HCT116 (cell line): ENCODE results near the gene MMP25. TPM values are rescaled to one million over a fixed set of nuclear protein-coding genes. Genes with fewer than 3 reads are reported as not detected.

Experiments used
- ATAC-seq: fragments of 200-7000 bp; cut with Tn5 transposase; 2 replicates; pipeline ENCODE4 v1.9.1; 2020; ENCODE audit warnings: mild to moderate bottlenecking, moderate library complexity
- BruUV-seq: library from RNA; stranded (reverse); fragments of 400-500 nt; replicated peaks from 2 replicates; lab custom pipeline; 2021; lab: Mats Ljungman, UMichigan
- CTCF ChIA-PET: fragments of 300-600 bp; sonication (Branson Sonifier 250); formaldehyde crosslinking; loops from one replicate; lab custom pipeline; 2021; ENCODE audit warnings: antibody characterized with exemption; lab: Charles Lee
- POLR2A ChIA-PET: fragments of 300-600, 350-600 bp; sonication (Branson Sonifier 250); formaldehyde crosslinking; loops from one replicate; lab custom pipeline; 2021; ENCODE audit warnings: antibody characterized with exemption; lab: Charles Lee
- RAD21 ChIA-PET, 2 experiments: fragments of 300-600 bp; sonication (Branson Sonifier 250); formaldehyde crosslinking; loops; one replicate each; lab custom pipeline; 2023; ENCODE audit warnings: low total read pairs in 2 of 2; ENCODE audit not compliant: uncharacterized antibody in 2 of 2, unreplicated experiment in 2 of 2, low non-redundant PET in 1 of 2; lab: Charles Lee
- DNase-seq: peaks from one replicate; pipeline ENCODE4 v3.0.0-alpha.2; 2010; ENCODE audit warnings: low read depth, low spot score
- H2AFZ ChIP-seq: fragments of 200-600 bp; shearing (Covaris generic), sonication (generic); 2 replicates; pipeline ENCODE4 v1.6.1; 2017; ENCODE audit warnings: low read depth, mixed run types, mixed read lengths, antibody characterized with exemption, low read length; ENCODE audit not compliant: poor library complexity, severe bottlenecking
- H3K27ac ChIP-seq: 2 replicates; pipeline ENCODE4 v1.5.1; 2012; ENCODE audit warnings: low read depth, low read length
- H3K27me3 ChIP-seq: fragments of 200-600 bp; sonication (generic); 2 replicates; pipeline ENCODE4 v1.6.1; 2016; ENCODE audit warnings: mixed run types, low read length, mixed read lengths; ENCODE audit not compliant: insufficient read depth
- H3K36me3 ChIP-seq, 2 experiments: fragments of 200-500 bp in 1 of 2; fragments of 200-600 bp in 1 of 2; sonication (Bioruptor generic) in 1 of 2; sonication (generic) in 1 of 2; 2 replicates each; pipeline versions ENCODE4 v1.5.1 to v1.6.1; 2014 to 2016; ENCODE audit warnings: low read length in 2 of 2, inconsistent platforms in 1 of 2, mixed read lengths in 1 of 2, mixed run types in 1 of 2; ENCODE audit not compliant: insufficient read depth in 2 of 2, control insufficient read depth in 1 of 2
- H3K4me1 ChIP-seq, 2 experiments: fragments of 200-600 bp in 1 of 2; sonication (generic) in 1 of 2; 2 replicates each; pipeline versions ENCODE4 v1.5.1 to v1.6.1; 2012 to 2017; ENCODE audit warnings: low read length in 2 of 2, inconsistent platforms in 1 of 2, mild to moderate bottlenecking in 1 of 2, mixed read lengths in 1 of 2, mixed run types in 1 of 2, moderate library complexity in 1 of 2; ENCODE audit not compliant: insufficient read depth in 2 of 2, control insufficient read depth in 1 of 2
- H3K4me2 ChIP-seq: fragments of 200-600 bp; sonication (generic); 2 replicates; pipeline ENCODE4 v1.6.1; 2017; ENCODE audit warnings: mixed run types, low read length, mixed read lengths
- H3K4me3 ChIP-seq, 2 experiments: fragments of 200-600 bp in 1 of 2; sonication (generic) in 1 of 2; replicated peaks in 1 of 2; 2 replicates each; pipeline ENCODE4 v1.5.1; 2011 to 2016; ENCODE audit warnings: low read length in 2 of 2, control low read depth in 1 of 2, low read depth in 1 of 2, mild to moderate bottlenecking in 1 of 2, mixed read lengths in 1 of 2, mixed run types in 1 of 2
- H3K79me2 ChIP-seq: fragments of 200-600 bp; sonication (generic); 2 replicates; pipeline ENCODE4 v1.6.1; 2017; ENCODE audit warnings: mild to moderate bottlenecking, mixed run types, low read length, moderate library complexity, mixed read lengths; ENCODE audit not compliant: insufficient read depth
- H3K9ac ChIP-seq: fragments of 200-600 bp; sonication (generic); 2 replicates; pipeline ENCODE4 v1.6.1; 2016; ENCODE audit warnings: low read length, mixed read lengths
- H3K9me2 ChIP-seq: fragments of 200-600 bp; sonication (generic), shearing (Covaris generic); 2 replicates; pipeline ENCODE4 v1.6.1; 2017; ENCODE audit warnings: mixed run types, mild to moderate bottlenecking, moderate library complexity; ENCODE audit not compliant: insufficient read depth
- H3K9me3 ChIP-seq, 2 experiments: fragments of 200-500 bp in 1 of 2; fragments of 200-600 bp in 1 of 2; sonication (Bioruptor generic) in 1 of 2; sonication (generic) in 1 of 2; 2 replicates each; pipeline ENCODE4 v1.6.1; 2014 to 2017; ENCODE audit warnings: low read length in 2 of 2, mixed read lengths in 2 of 2, inconsistent platforms in 1 of 2, low read depth in 1 of 2, mild to moderate bottlenecking in 1 of 2, mixed run types in 1 of 2, moderate library complexity in 1 of 2; ENCODE audit not compliant: control insufficient read depth in 1 of 2, insufficient read depth in 1 of 2
- H4K20me1 ChIP-seq: fragments of 200-600 bp; sonication (generic), shearing (Covaris generic); 2 replicates; pipeline ENCODE4 v1.6.1; 2017; ENCODE audit warnings: mixed run types, mild to moderate bottlenecking, moderate library complexity; ENCODE audit not compliant: insufficient read depth
- CTCF ChIP-seq, 3 experiments: fragments of 200-600 bp in 1 of 3; sonication (generic) in 1 of 3; IDR thresholded peaks in 2 of 3; conservative IDR thresholded peaks in 1 of 3; 2 replicates each; pipeline ENCODE4 v1.5.1; 2012 to 2017; ENCODE audit warnings: low read depth in 2 of 3, low read length in 2 of 3, antibody characterized with exemption in 1 of 3, borderline replicate concordance in 1 of 3, control low read depth in 1 of 3, mild to moderate bottlenecking in 1 of 3, mixed read lengths in 1 of 3, mixed run types in 1 of 3, moderate library complexity in 1 of 3; ENCODE audit not compliant: insufficient read depth in 1 of 3
- EGR1 ChIP-seq: IDR thresholded peaks from 2 replicates; pipeline ENCODE4 v1.6.1; 2012; ENCODE audit warnings: low read depth
- MAX ChIP-seq: IDR thresholded peaks from 2 replicates; pipeline ENCODE4 v1.6.1; 2012
- POLR2AphosphoS5 ChIP-seq: IDR thresholded peaks from 2 replicates; pipeline ENCODE4 v1.6.1; 2011; ENCODE audit warnings: mild to moderate bottlenecking, low read depth, low read length, moderate library complexity
- YY1 ChIP-seq: IDR thresholded peaks from 2 replicates; pipeline ENCODE4 v1.6.1; 2011; ENCODE audit warnings: low read length, low read depth, moderate library complexity, mild to moderate bottlenecking; ENCODE audit not compliant: insufficient replicate concordance; ENCODE audit errors: extremely low read depth
- intact Hi-C: fragments of 100-400 bp; cut with micrococcal nuclease; formaldehyde crosslinking; loops from 2 replicates; pipeline ENCODE4 v1.10.0; 2022
- total RNA-seq: library from RNA; stranded (reverse); gene quantifications from one replicate; pipeline ENCODE4 v1.2.1, GENCODE V29; 2021; ENCODE audit not compliant: unreplicated experiment

The MMP25 gene
- total RNA-seq, 1 experiment from 2014 or later, result 2.5 TPM

- TF ChIP-seq CTCF (IDR thresholded peaks at IDR 0.05 in 2 of 3, conservative IDR thresholded peaks at IDR 0.05 in 1 of 3; ENCODE audit: borderline replicate concordance in 1 of 3, insufficient read depth in 1 of 3, low read depth in 2 of 3, low read length in 2 of 3) (no peak), EGR1 (no peak)
Observed at GRCh38 chr16:3099395-3099731, 53.0 kb downstream of the MMP25 start (continued).

- Histone ChIP-seq H3K4me3 (peak overlapping the region; percentile 5 to 29; a peak in 3 of 4 replicates), H3K79me2 (no peaks in the 10 kb centered on the region), H2AFZ (no peak overlapping the region), H3K9me2 (no peaks in the 10 kb centered on the region), H3K4me2 (peak overlapping the region; percentile 67), H3K4me1 (peaks cover 16 to 28% of the 10 kb centered on the region in 2 experiments), H3K27me3 (no peaks in the 10 kb centered on the region), H3K27ac (peak overlapping the region; percentile 46), H3K36me3 (no peaks in the 10 kb centered on the region), H3K9ac (0 out of 2 replicates have a peak overlapping the region, but pooled peaks have one; percentile 26), H3K9me3 (no peaks in the 10 kb centered on the region), H4K20me1 (no peaks in the 10 kb centered on the region)
- TF ChIP-seq YY1, result peak; percentile 82
- TF ChIP-seq MAX, result no peak
- TF ChIP-seq POLR2AphosphoS5, result peak; percentile 44
- ChIA-PET POLR2A (no interaction called here), CTCF (interaction anchor here (3.0 kb wide), 1 partner anchor 30 kb away, joined by 8 read pairs; no protein-coding TSS in a partner anchor), RAD21 (no interaction called here)
- DNase-seq (peak; percentile 81), ATAC-seq (peak; percentile 85)
- intact Hi-C loops, result no loop called here
- BruUV-seq, result no TSS peak
Observed at GRCh38 chr16:3099732-3100499, 53.6 kb downstream of the MMP25 start.
